Osteoblast (primary cell): ENCODE data around the gene C11orf71. TPM values are rescaled to one million over a fixed set of nuclear protein-coding genes. Genes with fewer than 3 reads are reported as not detected.

ENCODE experiments used
- DNase-seq: peaks from one replicate; pipeline ENCODE4 v3.0.0; 2011; ENCODE audit warnings: low spot score, mixed read lengths; ENCODE audit not compliant: insufficient read length; ENCODE audit errors: missing footprints
- H2AFZ ChIP-seq: 2 replicates; pipeline ENCODE4 v1.6.0; 2011; ENCODE audit warnings: mild to moderate bottlenecking, low read length
- H3K27ac ChIP-seq: 2 replicates; pipeline ENCODE4 v1.5.1; 2011; ENCODE audit warnings: mild to moderate bottlenecking, low read depth, low read length, moderate library complexity
- H3K27me3 ChIP-seq: 2 replicates; pipeline ENCODE4 v1.6.0; 2012; ENCODE audit warnings: mild to moderate bottlenecking, control low read depth, inconsistent platforms, low read length, moderate library complexity; ENCODE audit not compliant: insufficient read depth
- H3K36me3 ChIP-seq: 2 replicates; pipeline ENCODE4 v1.5.1; 2011; ENCODE audit warnings: mild to moderate bottlenecking, low read length, control low read depth, moderate library complexity; ENCODE audit not compliant: insufficient read depth
- H3K4me1 ChIP-seq: 2 replicates; pipeline ENCODE4 v1.5.1; 2011; ENCODE audit warnings: mild to moderate bottlenecking, low read length, control low read depth, moderate library complexity; ENCODE audit not compliant: insufficient read depth
- H3K4me2 ChIP-seq: 2 replicates; pipeline ENCODE4 v1.6.0; 2011; ENCODE audit warnings: mild to moderate bottlenecking, low read length; ENCODE audit not compliant: insufficient read depth
- H3K4me3 ChIP-seq: fragments of 200-600 bp; sonication (generic); 3 replicates; pipeline ENCODE4 v1.5.1; 2012; ENCODE audit warnings: mild to moderate bottlenecking, low read length, inconsistent platforms; ENCODE audit not compliant: insufficient read depth
- H3K79me2 ChIP-seq: 2 replicates; pipeline ENCODE4 v1.6.0; 2012; ENCODE audit warnings: mild to moderate bottlenecking, low read length, control low read depth, inconsistent platforms; ENCODE audit not compliant: insufficient read depth
- H3K9me3 ChIP-seq: 2 replicates; pipeline ENCODE4 v1.5.1; 2011; ENCODE audit warnings: low read depth, low read length, control low read depth
- H4K20me1 ChIP-seq: 2 replicates; pipeline ENCODE4 v1.6.0; 2012; ENCODE audit warnings: mild to moderate bottlenecking, low read length, control low read depth; ENCODE audit not compliant: insufficient read depth
- CTCF ChIP-seq: IDR thresholded peaks from 2 replicates; pipeline ENCODE4 v1.5.1; 2011; ENCODE audit warnings: mild to moderate bottlenecking, low read depth, low read length, moderate library complexity; ENCODE audit errors: extremely low read depth
- total RNA-seq: library from RNA; depleted of rRNA; stranded (reverse); fragments of >200 nt; gene quantifications from 2 replicates; pipeline ENCODE4 v1.2.3, GENCODE V29; 2012

C11orf71 gene
- total RNA-seq = 3.3 and 4.7 TPM in 2 replicates

GRCh38 chr11:114400216-114400914, at the start of gene C11orf71, which contains the start of gene RBM7:
Gene C11orf71, minus strand, starts transcription at chr11:114400511. Its CDS starts 180 bp downstream, at chr11:114400331.
Gene RBM7, plus strand, starts transcription at chr11:114400666. Its CDS starts 6 bp downstream, at chr11:114400672.
- H2AFZ ChIP-seq = peak within 1 kb of the TSS; percentile 88
- peaks cover 2% of the 10 kb centered on the region for H4K20me1 ChIP-seq
- peaks cover 28% of the 10 kb centered on the region for H3K36me3 ChIP-seq
- no peaks in the 10 kb centered on the region for H3K27me3 ChIP-seq
- TF ChIP-seq CTCF = no peak
- peak within 1 kb of the TSS; percentile 84 for H3K4me3 ChIP-seq
- H3K9me3 ChIP-seq = no peaks in the 10 kb centered on the region
- H3K79me2 ChIP-seq = peaks cover 64% of the 10 kb centered on the region
- H3K4me2 ChIP-seq = peak within 1 kb of the TSS; percentile 91
- peak; percentile 94 for DNase-seq
- H3K4me1 ChIP-seq = peaks cover 42% of the 10 kb centered on the region
- peak within 1 kb of the TSS; percentile 98 for H3K27ac ChIP-seq

- peaks cover 39% of the 10 kb centered on the region for H3K79me2 ChIP-seq
- no peaks in the 10 kb centered on the region for H3K27me3 ChIP-seq
- H3K27ac ChIP-seq = no peak overlapping the region
- H4K20me1 ChIP-seq = peaks cover 19% of the 10 kb centered on the region
- TF ChIP-seq CTCF = no peak
- no peak overlapping the region for H3K4me3 ChIP-seq
- H3K4me2 ChIP-seq = no peak overlapping the region
- peaks cover 19% of the 10 kb centered on the region for H3K4me1 ChIP-seq
- DNase-seq = no peak
- H3K36me3 ChIP-seq = peaks cover 39% of the 10 kb centered on the region
- H3K9me3 ChIP-seq = no peaks in the 10 kb centered on the region
- no peak overlapping the region for H2AFZ ChIP-seq
These were observed 49.5 kb upstream of the C11orf71 start for GRCh38 chr11:114449845-114450244.

GRCh38 chr11:114448749-114449482, 48.6 kb upstream of the C11orf71 start:
- H3K79me2 ChIP-seq = peaks cover 49% of the 10 kb centered on the region
- H3K4me1 ChIP-seq = peaks cover 19% of the 10 kb centered on the region
- no peaks in the 10 kb centered on the region for H3K27me3 ChIP-seq
- H3K9me3 ChIP-seq = no peaks in the 10 kb centered on the region
- peaks cover 21% of the 10 kb centered on the region for H4K20me1 ChIP-seq
- no peak for TF ChIP-seq CTCF
- no peak overlapping the region for H3K27ac ChIP-seq
- no peak for DNase-seq
- H3K36me3 ChIP-seq = peaks cover 48% of the 10 kb centered on the region
- no peak overlapping the region for H3K4me2 ChIP-seq
- no peak overlapping the region for H3K4me3 ChIP-seq
- H2AFZ ChIP-seq = no peak overlapping the region

- Histone ChIP-seq H3K27me3 (no peaks in the 10 kb centered on the region), H3K4me3 (no peak overlapping the region), H3K9me3 (no peaks in the 10 kb centered on the region), H3K36me3 (peaks cover 54% of the 10 kb centered on the region), H4K20me1 (peaks cover 24% of the 10 kb centered on the region), H3K27ac (peak overlapping the region; percentile 65), H3K4me2 (peak overlapping the region; percentile 29), H3K4me1 (peaks cover 21% of the 10 kb centered on the region), H2AFZ (no peak overlapping the region), H3K79me2 (peaks cover 59% of the 10 kb centered on the region)
- no peak for TF ChIP-seq CTCF
- peak; percentile 67 for DNase-seq
These were observed 47.6 kb upstream of the C11orf71 start for GRCh38 chr11:114447892-114448291.
